ENCODE data around the gene FBXO17. TPM values are rescaled to one million over a fixed set of nuclear protein-coding genes. Genes with fewer than 3 reads are reported as not detected.

Gene FBXO17
- total and polyA plus RNA-seq, 2 donors (not counting 3 experiments of a cell fraction or from before 2014, with no cell fraction given): 21.8 to 23.8 TPM

DNA sequence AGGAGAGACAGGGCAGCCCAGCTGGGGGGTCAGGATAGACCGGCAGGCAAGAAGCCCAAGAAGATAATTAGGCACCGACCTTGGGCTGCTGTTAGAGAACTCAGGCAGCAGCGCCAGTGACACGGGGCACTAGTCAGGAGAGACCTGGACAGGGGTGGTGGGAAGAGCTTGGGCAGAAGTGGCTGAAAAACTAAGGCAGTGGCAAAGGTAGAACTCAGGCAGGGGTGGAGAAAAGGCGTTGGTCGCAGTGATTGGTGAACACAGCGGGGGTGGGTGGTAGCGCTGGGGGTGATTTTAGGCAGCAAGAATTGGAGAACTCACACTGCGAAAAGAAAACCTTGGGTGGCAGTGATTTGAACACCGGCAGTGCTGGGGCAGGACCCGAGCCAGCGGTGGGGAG lies 67.9 kb downstream of the FBXO17 start:
- H3K4me3 ChIP-seq (replicated peaks in 1 of 3; ENCODE audit: insufficient read depth in 1 of 3, low read depth in 1 of 3, low read length in 3 of 3): no peak overlapping the region
- intact Hi-C loops (cut with micrococcal nuclease) (no loop called here), dilution Hi-C loops (cut with MboI; ENCODE audit: extremely low pct_ligation_motif_present, low sequenced_read_pairs) (no loop called here)
- H3K9me1 ChIP-seq (replicated peaks; ENCODE audit: control insufficient read depth, extremely low read depth, insufficient read depth, low read length): no peaks in the 10 kb centered on the region
- H4K20me1 ChIP-seq (replicated peaks; ENCODE audit: control insufficient read depth, extremely low read depth, insufficient read depth, low read length): no peaks in the 10 kb centered on the region
- no peak for TF ChIP-seq MYC (IDR thresholded peaks at IDR 0.05; ENCODE audit: low read depth, low read length)
- TF ChIP-seq, protein P1, sequence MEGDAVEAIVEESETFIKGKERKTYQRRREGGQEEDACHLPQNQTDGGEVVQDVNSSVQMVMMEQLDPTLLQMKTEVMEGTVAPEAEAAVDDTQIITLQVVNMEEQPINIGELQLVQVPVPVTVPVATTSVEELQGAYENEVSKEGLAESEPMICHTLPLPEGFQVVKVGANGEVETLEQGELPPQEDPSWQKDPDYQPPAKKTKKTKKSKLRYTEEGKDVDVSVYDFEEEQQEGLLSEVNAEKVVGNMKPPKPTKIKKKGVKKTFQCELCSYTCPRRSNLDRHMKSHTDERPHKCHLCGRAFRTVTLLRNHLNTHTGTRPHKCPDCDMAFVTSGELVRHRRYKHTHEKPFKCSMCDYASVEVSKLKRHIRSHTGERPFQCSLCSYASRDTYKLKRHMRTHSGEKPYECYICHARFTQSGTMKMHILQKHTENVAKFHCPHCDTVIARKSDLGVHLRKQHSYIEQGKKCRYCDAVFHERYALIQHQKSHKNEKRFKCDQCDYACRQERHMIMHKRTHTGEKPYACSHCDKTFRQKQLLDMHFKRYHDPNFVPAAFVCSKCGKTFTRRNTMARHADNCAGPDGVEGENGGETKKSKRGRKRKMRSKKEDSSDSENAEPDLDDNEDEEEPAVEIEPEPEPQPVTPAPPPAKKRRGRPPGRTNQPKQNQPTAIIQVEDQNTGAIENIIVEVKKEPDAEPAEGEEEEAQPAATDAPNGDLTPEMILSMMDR (IDR thresholded peaks at IDR 0.05; ENCODE audit: extremely low read depth in 1 of 2, insufficient read depth in 1 of 2, low read depth in 1 of 2, low read length in 2 of 2): no peak
- no peak for TF ChIP-seq GATA2 (IDR thresholded peaks at IDR 0.05; ENCODE audit: insufficient read depth, insufficient read length, low read depth, low read length)
- no peak for TF ChIP-seq EZH2 (IDR thresholded peaks at IDR 0.05; ENCODE audit: borderline replicate concordance, low read depth, low read length, severe bottlenecking)
- TF ChIP-seq POLR2AphosphoS5 (IDR thresholded peaks at IDR 0.05; ENCODE audit: insufficient read depth, low read depth, low read length): no peak
- no peak for TF ChIP-seq JUN (IDR thresholded peaks at IDR 0.05; ENCODE audit: borderline replicate concordance, insufficient read depth, insufficient read length, low read depth)
- TF ChIP-seq, protein P2, sequence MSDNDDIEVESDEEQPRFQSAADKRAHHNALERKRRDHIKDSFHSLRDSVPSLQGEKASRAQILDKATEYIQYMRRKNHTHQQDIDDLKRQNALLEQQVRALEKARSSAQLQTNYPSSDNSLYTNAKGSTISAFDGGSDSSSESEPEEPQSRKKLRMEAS (IDR thresholded peaks at IDR 0.05; ENCODE audit: insufficient read depth, insufficient read length): no peak
- TF ChIP-seq POLR2A (IDR thresholded peaks at IDR 0.05; ENCODE audit: low read depth, low read length): no peak
- TF ChIP-seq FOS (IDR thresholded peaks at IDR 0.05; ENCODE audit: borderline replicate concordance, insufficient read depth, low read length): no peak
- H3K9ac ChIP-seq (replicated peaks; ENCODE audit: extremely low read depth, insufficient read depth, low read length): no peak overlapping the region
- no peaks in the 10 kb centered on the region for H3K4me1 ChIP-seq (ENCODE audit: control insufficient read depth, extremely low read depth, insufficient read depth, low read length)
- no peaks in the 10 kb centered on the region for H3K9me3 ChIP-seq (replicated peaks; ENCODE audit: control insufficient read depth, insufficient read depth, low read length)
- H2AFZ ChIP-seq (ENCODE audit: low read depth, low read length): no peak overlapping the region
- H3K79me2 ChIP-seq (ENCODE audit: control insufficient read depth, insufficient read depth, low read length): no peaks in the 10 kb centered on the region
- H3K27ac ChIP-seq (ENCODE audit: insufficient read depth, low read depth, low read length): no peak overlapping the region
- H3K36me3 ChIP-seq (ENCODE audit: control insufficient read depth in 2 of 2, extremely low read depth in 1 of 2, insufficient read depth in 2 of 2, low read length in 2 of 2): peaks cover 0 to 21% of the 10 kb centered on the region in 2 experiments
- no peaks in the 10 kb centered on the region for H3K27me3 ChIP-seq (ENCODE audit: control insufficient read depth in 2 of 2, insufficient read depth in 2 of 2, low read length in 2 of 2)
- POLR2A ChIA-PET: no interaction called here
- BruUV-seq (replicated peaks): no TSS peak
- DNase-seq (ENCODE audit: low read depth, low spot score) (no peak), FAIRE-seq (no peak)
- CTCF ChIA-PET: interaction anchor here (0.7 kb wide), 1 partner anchor 23 kb away, joined by 3 read pairs; the partner anchor contains the start of genes MRPS12 and SARS2
- no peak overlapping the region for H3K4me2 ChIP-seq (ENCODE audit: insufficient read depth, low read length)

All from endothelial cell of umbilical vein (primary cell).